H1 (cell line): ENCODE data around the gene MAP6. TPM values are rescaled to one million over a fixed set of nuclear protein-coding genes. Genes with fewer than 3 reads are reported as not detected.

Experiments used
- CTCF ChIA-PET: fragments of 300-600 bp; sonication (Branson Sonifier 250); formaldehyde crosslinking; loops from one replicate; lab custom pipeline; 2021; ENCODE audit not compliant: partially characterized antibody; lab: Charles Lee
- POLR2A ChIA-PET: fragments of 300-600 bp; sonication (Branson Sonifier 250); formaldehyde crosslinking; loops from one replicate; lab custom pipeline; 2021; ENCODE audit warnings: inconsistent platforms; ENCODE audit not compliant: partially characterized antibody; lab: Charles Lee
- DNase-seq, 2 experiments: peaks; one replicate each; pipeline versions ENCODE4 v3.0.0 to v3.0.0-alpha.2; 2010 to 2022; ENCODE audit warnings: low spot score in 2 of 2, low read depth in 1 of 2, mixed read lengths in 1 of 2
- FAIRE-seq: peaks from 2 replicates; lab custom pipeline; 2011; peaks lifted over from hg19 to GRCh38; lab: Jason Lieb, UNC
- H2AFZ ChIP-seq: 2 replicates; pipeline ENCODE4 v1.8.1; 2012; ENCODE audit warnings: low read length, inconsistent platforms
- H2AK5ac ChIP-seq: 2 replicates; pipeline ENCODE4 v1.6.1; 2013; ENCODE audit warnings: low read depth, low read length
- H2BK120ac ChIP-seq: replicated peaks from 2 replicates; pipeline ENCODE3; 2013; ENCODE audit warnings: low read depth, low read length, inconsistent platforms
- H2BK12ac ChIP-seq: 2 replicates; pipeline ENCODE4 v1.6.1; 2013; ENCODE audit warnings: low read depth, low read length
- H2BK15ac ChIP-seq: 2 replicates; pipeline ENCODE4 v1.6.1; 2013; ENCODE audit warnings: low read length
- H2BK20ac ChIP-seq: 2 replicates; pipeline ENCODE4 v1.6.1; 2013; ENCODE audit warnings: low read length
- H2BK5ac ChIP-seq: 2 replicates; pipeline ENCODE4 v1.6.1; 2013; ENCODE audit warnings: low read depth, low read length
- H3K14ac ChIP-seq: 2 replicates; pipeline ENCODE4 v1.6.1; 2013; ENCODE audit warnings: inconsistent platforms; ENCODE audit not compliant: insufficient read length
- H3K18ac ChIP-seq: 2 replicates; pipeline ENCODE4 v1.6.1; 2013; ENCODE audit warnings: low read length; ENCODE audit errors: extremely low read depth
- H3K23ac ChIP-seq: 2 replicates; pipeline ENCODE4 v1.6.1; 2013; ENCODE audit warnings: inconsistent platforms; ENCODE audit not compliant: insufficient read length
- H3K23me2 ChIP-seq: 2 replicates; pipeline ENCODE4 v1.6.1; 2013; ENCODE audit warnings: low read depth, low read length
- H3K27ac ChIP-seq: 2 replicates; pipeline ENCODE4 v1.6.1; 2011; ENCODE audit warnings: low read depth, low read length, inconsistent platforms
- H3K27me3 ChIP-seq, 4 experiments: replicated peaks in 1 of 4; 1 replicate in 1 of 4; 2 replicates in 3 of 4; pipeline versions ENCODE4 v1.6.1 to v1.8.1; 2011 to 2013; ENCODE audit warnings: low read length in 3 of 4, mild to moderate bottlenecking in 3 of 4, inconsistent platforms in 2 of 4, mixed read lengths in 2 of 4, moderate library complexity in 1 of 4; ENCODE audit not compliant: control insufficient read depth in 3 of 4, insufficient read depth in 3 of 4; ENCODE audit errors: extremely low read depth in 1 of 4
- H3K36me3 ChIP-seq, 4 experiments: 2 replicates each; pipeline versions ENCODE4 v1.6.1 to v1.8.1; 2011 to 2013; ENCODE audit warnings: mild to moderate bottlenecking in 4 of 4, low read length in 3 of 4, moderate library complexity in 2 of 4, control low read depth in 1 of 4, inconsistent platforms in 1 of 4; ENCODE audit not compliant: insufficient read depth in 4 of 4, control insufficient read depth in 2 of 4
- H3K4ac ChIP-seq: replicated peaks from 2 replicates; pipeline ENCODE3; 2013; ENCODE audit warnings: low read length, low read depth, mixed read lengths, inconsistent platforms; ENCODE audit not compliant: insufficient read length
- H3K4me1 ChIP-seq, 4 experiments: replicated peaks in 1 of 4; 1 replicate in 1 of 4; 2 replicates in 3 of 4; pipeline versions ENCODE4 v1.6.1 to v1.8.1; 2011 to 2013; ENCODE audit warnings: low read length in 3 of 4, inconsistent platforms in 2 of 4, mixed read lengths in 1 of 4; ENCODE audit not compliant: insufficient read depth in 4 of 4, control insufficient read depth in 3 of 4
- H3K4me2 ChIP-seq, 2 experiments: 2 replicates each; pipeline versions ENCODE4 v1.6.1 to v1.8.1; 2011 to 2013; ENCODE audit warnings: low read depth in 2 of 2, low read length in 2 of 2, control low read depth in 1 of 2, inconsistent platforms in 1 of 2, mild to moderate bottlenecking in 1 of 2; ENCODE audit not compliant: insufficient read depth in 1 of 2
- H3K4me3 ChIP-seq, 4 experiments: fragments of 200-600, 300-600 bp in 1 of 4; sonication (generic), shearing (Covaris generic), sonication (Bioruptor Twin) in 1 of 4; 2 replicates each; pipeline versions ENCODE4 v1.5.1 to v1.8.1; 2011 to 2016; ENCODE audit warnings: low read length in 4 of 4, low read depth in 3 of 4, control low read depth in 2 of 4, inconsistent platforms in 2 of 4, mild to moderate bottlenecking in 2 of 4, mixed read lengths in 1 of 4, moderate library complexity in 1 of 4; ENCODE audit not compliant: insufficient read depth in 2 of 4; ENCODE audit errors: extremely low read depth in 1 of 4
- H3K56ac ChIP-seq: replicated peaks from 2 replicates; pipeline ENCODE3; 2013; ENCODE audit warnings: low read depth, mild to moderate bottlenecking, mixed read lengths, low read length, inconsistent platforms; ENCODE audit not compliant: insufficient read length
- H3K79me1 ChIP-seq: 2 replicates; pipeline ENCODE4 v1.6.1; 2013; ENCODE audit warnings: low read depth, low read length, control low read depth
- H3K79me2 ChIP-seq, 2 experiments: 2 replicates each; pipeline versions ENCODE4 v1.6.1 to v1.8.1; 2012 to 2013; ENCODE audit warnings: low read length in 2 of 2, mild to moderate bottlenecking in 2 of 2, inconsistent platforms in 1 of 2; ENCODE audit not compliant: insufficient read depth in 2 of 2, control insufficient read depth in 1 of 2
- H3K9ac ChIP-seq, 4 experiments: replicated peaks in 1 of 4; 1 replicate in 1 of 4; 2 replicates in 3 of 4; pipeline versions ENCODE4 v1.6.1 to v1.8.1; 2011 to 2013; ENCODE audit warnings: low read depth in 3 of 4, low read length in 3 of 4, control low read depth in 2 of 4, mild to moderate bottlenecking in 2 of 4, moderate library complexity in 2 of 4, inconsistent platforms in 1 of 4; ENCODE audit errors: extremely low read depth in 1 of 4
- H3K9me3 ChIP-seq, 2 experiments: 2 replicates each; pipeline versions ENCODE4 v1.6.1 to v1.8.1; 2012 to 2013; ENCODE audit warnings: mild to moderate bottlenecking in 2 of 2, moderate library complexity in 2 of 2, control low read depth in 1 of 2, inconsistent platforms in 1 of 2, low read depth in 1 of 2, low read length in 1 of 2, mixed read lengths in 1 of 2; ENCODE audit not compliant: insufficient read depth in 2 of 2
- H4K20me1 ChIP-seq, 2 experiments: replicated peaks in 1 of 2; 2 replicates each; pipeline versions ENCODE3 to v1.8.1; 2011 to 2013; ENCODE audit warnings: inconsistent platforms in 2 of 2, low read length in 2 of 2, mild to moderate bottlenecking in 1 of 2; ENCODE audit not compliant: insufficient read depth in 2 of 2, control insufficient read depth in 1 of 2
- H4K5ac ChIP-seq: 2 replicates; pipeline ENCODE4 v1.6.1; 2013; ENCODE audit warnings: low read length, low read depth, mixed read lengths, inconsistent platforms; ENCODE audit not compliant: insufficient read length
- H4K8ac ChIP-seq: 2 replicates; pipeline ENCODE4 v1.8.0; 2013; ENCODE audit warnings: mild to moderate bottlenecking, moderate library complexity, low read length, inconsistent platforms; ENCODE audit not compliant: insufficient read depth; ENCODE audit errors: extremely low read depth
- H4K91ac ChIP-seq: replicated peaks from 2 replicates; pipeline ENCODE3; 2013; ENCODE audit warnings: low read length, mixed read lengths, inconsistent platforms; ENCODE audit not compliant: insufficient read length
- BCL11A ChIP-seq, 2 experiments: IDR thresholded peaks; one replicate each; pipeline ENCODE4 v1.6.1; 2011; ENCODE audit warnings: low read depth in 2 of 2, low read length in 2 of 2, mild to moderate bottlenecking in 2 of 2
- HDAC2 ChIP-seq, 2 experiments: fragments of 300-600 bp in 1 of 2; sonication (generic) in 1 of 2; IDR thresholded peaks; 2 replicates each; pipeline ENCODE4 v1.6.1; 2011 to 2012; ENCODE audit warnings: low read depth in 2 of 2, low read length in 2 of 2, mild to moderate bottlenecking in 2 of 2, moderate library complexity in 2 of 2, borderline replicate concordance in 1 of 2, inconsistent platforms in 1 of 2
- PHF8 ChIP-seq: fragments of 200-600 bp; sonication (generic); conservative IDR thresholded peaks from 2 replicates; pipeline ENCODE4 v1.7.1; 2012; ENCODE audit warnings: low read depth, mild to moderate bottlenecking, inconsistent platforms, low read length, moderate library complexity
- SIX5 ChIP-seq: IDR thresholded peaks from 2 replicates; pipeline ENCODE4 v1.6.1; 2011; ENCODE audit warnings: mild to moderate bottlenecking, low read depth, low read length
- SP2 ChIP-seq: IDR thresholded peaks from 2 replicates; pipeline ENCODE4 v1.6.1; 2012; ENCODE audit warnings: mild to moderate bottlenecking, low read length, inconsistent platforms
- TCF12 ChIP-seq: IDR thresholded peaks from 2 replicates; pipeline ENCODE4 v1.6.1; 2011; ENCODE audit warnings: low read depth, mild to moderate bottlenecking, low read length
- USF2 ChIP-seq: IDR thresholded peaks from 2 replicates; pipeline ENCODE4 v1.6.1; 2011; ENCODE audit warnings: low read length, improper control_type of control experiment
- ZNF274 ChIP-seq: IDR thresholded peaks from 2 replicates; pipeline ENCODE4 v1.7.0; 2012; ENCODE audit warnings: low read length, borderline replicate concordance; ENCODE audit errors: extremely low read depth
- WGBS, 2 experiments: shearing (Covaris generic) in 1 of 2; methylation state at CpG; one replicate each; pipeline versions ENCODE4 v1.1.6 to v1.1.7; 2013 to 2015; ENCODE audit warnings: low lambda C conversion rate in 2 of 2, mixed read lengths in 2 of 2, inconsistent platforms in 1 of 2, low coverage in 1 of 2, missing lambda C conversion rate in 1 of 2; ENCODE audit not compliant: insufficient replicate concordance in 2 of 2, insufficient coverage in 1 of 2, insufficient read length in 1 of 2; ENCODE audit errors: extremely low coverage in 1 of 2, missing lambda C conversion rate in 1 of 2; 5-methylcytosine and 5-hydroxymethylcytosine counted together
- polyA plus RNA-seq, 7 experiments: library from polyadenylated mRNA; depleted of rRNA in 3 of 7; stranded (reverse) in 5 of 7; unstranded in 2 of 7; fragments of >200 nt in 5 of 7; fragments of 200-250 nt in 2 of 7; gene quantifications; 1 replicate in 5 of 7; 2 replicates in 1 of 7; 4 replicates in 1 of 7; pipeline versions ENCODE4 v1.2.1 to v1.2.3, GENCODE V29; 2011 to 2013; ENCODE audit warnings: missing spikeins in 2 of 7, mixed read lengths in 2 of 7
- total RNA-seq: library from RNA; stranded (reverse); fragmentation: NEBNext Ultra II Directional; extraction: Animal tissue kit (Norgen Biotek cat#: 25700); gene quantifications from 2 replicates; pipeline ENCODE4 v1.2.1, GENCODE V29; 2021

Gene MAP6
- total and polyA plus RNA-seq, 2 of the 8 experiments (the other 6 are each of a cell fraction or from before 2014, with no cell fraction given) = 0.54 to 0.89 TPM

GRCh38 chr11:75616281-75616680, 52.6 kb downstream of the MAP6 start:
- CTCF ChIA-PET = interaction anchor here (0.8 to 1.3 kb wide), 4 partner anchors 11 to 165 kb away, joined by 4 to 5 read pairs (median 4); no protein-coding TSS in a partner anchor
- FAIRE-seq = no peak

More at GRCh38 chr11:75616281-75616680, 52.6 kb downstream of the MAP6 start:
- no peak overlapping the region for H2AK5ac ChIP-seq
- WGBS, 2 experiments = 83% methylated on average over 5 of the region's 5 CpGs; no CpG with 5 or more reads in 1 of the 2 experiments
- POLR2A ChIA-PET = interaction anchor here (1.7 kb wide), 1 partner anchor 18 kb away, joined by 5 read pairs; no protein-coding TSS in a partner anchor
- no peak overlapping the region for H3K23ac ChIP-seq
- H3K79me1 ChIP-seq = no peaks in the 10 kb centered on the region
- H2BK5ac ChIP-seq = no peak overlapping the region
- no peaks in the 10 kb centered on the region for H3K9me3 ChIP-seq
- H3K4me1 ChIP-seq = no peaks in the 10 kb centered on the region
- no peak overlapping the region for H3K4ac ChIP-seq
- no peaks in the 10 kb centered on the region for H3K27me3 ChIP-seq
- H4K91ac ChIP-seq = no peak overlapping the region
- H3K36me3 ChIP-seq = no peaks in the 10 kb centered on the region
- no peaks in the 10 kb centered on the region for H3K79me2 ChIP-seq
- H3K4me3 ChIP-seq = no peak overlapping the region
- no peak overlapping the region for H3K14ac ChIP-seq
- H3K18ac ChIP-seq = no peak overlapping the region
- no peak overlapping the region for H3K9ac ChIP-seq
- H2AFZ ChIP-seq = no peak overlapping the region
- H2BK20ac ChIP-seq = no peak overlapping the region
- no peak overlapping the region for H4K5ac ChIP-seq
- no peak for DNase-seq
- TF ChIP-seq SP2 = no peak
- no peak for TF ChIP-seq USF2
- no peak for TF ChIP-seq ZNF274
- no peak for TF ChIP-seq PHF8
- TF ChIP-seq TCF12 = no peak
- TF ChIP-seq HDAC2 (IDR thresholded peaks at IDR 0.05; ENCODE audit: borderline replicate concordance in 1 of 2, low read depth in 2 of 2, low read length in 2 of 2) = no peak
- TF ChIP-seq BCL11A (IDR thresholded peaks at IDR 0.05; ENCODE audit: low read depth in 2 of 2, low read length in 2 of 2) = no peak
- TF ChIP-seq SIX5 = no peak
- no peak overlapping the region for H3K27ac ChIP-seq
- H2BK120ac ChIP-seq = no peak overlapping the region
- H4K20me1 ChIP-seq = no peaks in the 10 kb centered on the region
- H3K23me2 ChIP-seq = no peaks in the 10 kb centered on the region
- no peak overlapping the region for H4K8ac ChIP-seq
- H2BK15ac ChIP-seq = no peak overlapping the region
- no peak overlapping the region for H3K56ac ChIP-seq
- H3K4me2 ChIP-seq = no peak overlapping the region
- no peak overlapping the region for H2BK12ac ChIP-seq
